Measurements from ENCODE around the gene DPP6.
A peak's percentile ranks its signal among the peaks of the same experiment; 100 is the strongest.

The DPP6 gene

GRCh38 chr7:154869436-154869835 lies 817.2 kb downstream of the DPP6 start:
- no peak for DNase-seq

- no peak for DNase-seq
These were observed 819.3 kb downstream of the DPP6 start for GRCh38 chr7:154871507-154871906.

- no peak for DNase-seq
These were observed 819.9 kb downstream of the DPP6 start for GRCh38 chr7:154871928-154872750.

DNA sequence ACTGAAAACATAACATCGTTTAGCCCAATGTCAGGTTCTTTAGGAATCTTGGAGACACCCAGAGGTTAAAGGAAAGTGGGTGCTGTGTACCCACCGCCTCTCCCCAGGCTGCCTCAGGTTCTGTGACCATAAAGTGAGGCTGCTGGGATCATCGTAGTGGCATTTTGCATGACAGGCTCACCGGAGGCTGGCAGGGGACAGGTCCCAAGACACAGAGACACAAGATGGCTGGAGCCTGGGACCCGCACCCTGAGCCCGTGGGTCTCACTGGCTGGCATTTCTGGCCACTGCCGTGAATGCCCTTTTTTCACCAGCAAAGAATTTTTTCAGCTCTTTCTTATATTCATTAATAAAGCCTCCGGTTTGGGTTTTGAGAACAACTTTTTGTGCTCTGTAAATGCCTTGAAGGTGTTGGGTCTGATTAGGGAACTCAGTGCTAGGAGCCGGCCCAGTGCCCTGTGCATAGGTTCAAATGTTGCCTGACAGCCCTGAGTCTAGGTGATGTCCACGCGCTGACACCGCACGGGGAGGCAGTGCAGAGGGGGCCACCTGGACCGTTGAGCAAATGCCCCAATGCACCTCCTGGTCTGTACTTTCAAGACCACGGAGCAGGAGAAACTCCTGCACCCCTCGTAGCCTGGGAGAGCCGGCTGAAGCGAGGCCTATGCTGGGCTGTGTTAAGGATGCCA lies 820.8 kb downstream of the DPP6 start:
- DNase-seq, result no peak

DNA sequence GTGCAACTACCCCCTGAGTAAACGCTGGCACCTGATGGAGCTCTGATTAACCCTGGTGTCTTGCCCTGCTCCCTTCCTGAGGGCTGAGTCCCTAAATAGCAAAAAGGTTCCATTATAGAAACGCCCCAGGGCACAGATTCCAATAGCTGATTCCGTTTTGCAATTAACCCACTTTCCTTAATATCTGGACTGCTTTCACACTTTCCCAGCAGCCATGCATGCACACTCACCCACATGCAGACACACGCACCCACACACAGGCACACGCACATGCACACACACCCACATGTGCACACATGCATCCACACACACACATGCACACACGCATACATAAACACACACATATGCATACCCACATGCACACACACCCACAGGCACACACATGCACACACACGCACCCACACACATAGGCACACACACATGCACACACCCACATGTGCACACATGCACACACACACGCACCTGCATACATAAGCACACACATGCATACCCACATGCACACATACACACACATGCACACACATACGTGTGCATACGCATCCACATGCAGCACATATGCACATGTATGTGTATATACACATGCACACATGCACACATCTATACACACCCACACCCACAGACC lies 821.4 kb downstream of the DPP6 start:
- DNase-seq, result no peak

DNA sequence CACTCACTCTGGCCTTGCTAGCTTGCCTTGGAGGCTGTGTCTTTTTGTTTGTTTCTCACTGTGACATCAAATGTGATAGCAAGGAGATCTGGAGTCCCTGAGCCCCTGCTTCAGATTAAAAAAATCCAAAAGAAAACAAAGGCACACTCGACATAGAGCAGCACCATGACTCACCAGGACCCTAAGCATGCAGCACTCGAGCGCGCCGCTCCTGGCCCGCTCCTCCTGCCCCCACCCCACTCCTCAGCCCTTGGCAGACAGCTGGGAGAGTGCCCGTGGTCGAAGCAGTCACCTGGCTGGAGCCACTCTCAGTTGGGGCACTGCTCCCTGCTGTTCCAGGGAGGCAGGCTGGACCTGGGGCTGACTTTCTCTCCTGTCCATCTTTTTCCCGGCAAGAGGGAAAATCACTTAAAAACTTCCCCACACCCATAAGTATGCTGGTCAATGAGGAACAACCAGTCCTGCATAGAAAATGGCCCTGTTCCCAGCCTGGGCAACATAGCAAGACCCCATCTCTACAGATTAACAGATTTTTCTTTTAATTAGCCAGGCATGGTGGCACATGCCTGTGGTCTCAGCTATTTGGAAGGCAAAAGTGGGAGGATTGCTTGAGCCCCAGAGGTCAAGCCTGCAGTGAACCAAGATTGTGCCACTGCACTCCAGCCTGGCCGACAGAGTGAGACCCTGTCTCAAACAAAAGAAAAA lies 822.4 kb downstream of the DPP6 start:
- DNase-seq, result no peak

- no peak for DNase-seq
These were observed 823.1 kb downstream of the DPP6 start for GRCh38 chr7:154875297-154875696.

DNA sequence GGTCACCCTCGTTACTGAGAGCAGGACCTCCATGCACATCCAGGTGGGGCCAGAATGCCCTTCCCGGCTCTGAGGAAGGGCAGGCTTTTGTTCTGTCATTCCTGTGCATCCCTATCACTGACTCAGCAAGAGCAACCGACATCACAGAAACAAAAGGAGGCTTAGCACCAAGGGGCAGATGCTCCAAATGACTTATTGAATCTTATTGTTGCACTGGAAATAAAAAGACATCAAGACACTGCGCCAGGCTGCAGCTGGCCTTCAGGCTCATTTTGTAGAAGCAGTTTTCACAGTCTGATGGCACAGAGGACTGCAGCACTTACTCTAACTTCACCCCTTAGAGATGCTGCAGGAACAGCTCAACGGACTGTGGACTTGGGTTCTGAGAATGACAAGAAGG lies 824.3 kb downstream of the DPP6 start:
- DNase-seq, result no peak

DNA sequence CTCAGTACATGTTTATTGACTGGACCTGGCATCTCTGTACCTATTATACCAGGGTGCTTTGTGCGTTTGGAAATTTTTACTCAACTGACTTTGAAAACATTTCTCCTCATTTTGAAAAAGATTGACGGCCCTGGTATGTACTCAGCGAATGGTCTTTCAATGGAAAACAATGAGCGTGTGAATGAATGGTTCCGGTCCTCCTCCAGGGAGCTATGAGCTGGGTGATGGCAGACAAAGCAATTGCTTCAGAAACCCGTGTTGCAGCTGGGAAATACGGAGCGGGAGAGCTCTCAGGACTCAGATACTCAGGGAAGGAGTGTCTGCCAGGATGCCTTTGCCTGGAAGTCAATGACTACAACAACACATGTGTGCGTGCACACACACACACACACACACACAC lies 824.8 kb downstream of the DPP6 start:
- DNase-seq, result no peak

GRCh38 chr7:154879629-154880028 lies 827.4 kb downstream of the DPP6 start:
- peak; percentile 29 for DNase-seq

GRCh38 chr7:154880513-154880912 lies 828.3 kb downstream of the DPP6 start:
- no peak for DNase-seq

- no peak for DNase-seq
These were observed 828.8 kb downstream of the DPP6 start for GRCh38 chr7:154881026-154881425.

GRCh38 chr7:154881526-154881925 lies 829.3 kb downstream of the DPP6 start:
- DNase-seq, result no peak

DNA sequence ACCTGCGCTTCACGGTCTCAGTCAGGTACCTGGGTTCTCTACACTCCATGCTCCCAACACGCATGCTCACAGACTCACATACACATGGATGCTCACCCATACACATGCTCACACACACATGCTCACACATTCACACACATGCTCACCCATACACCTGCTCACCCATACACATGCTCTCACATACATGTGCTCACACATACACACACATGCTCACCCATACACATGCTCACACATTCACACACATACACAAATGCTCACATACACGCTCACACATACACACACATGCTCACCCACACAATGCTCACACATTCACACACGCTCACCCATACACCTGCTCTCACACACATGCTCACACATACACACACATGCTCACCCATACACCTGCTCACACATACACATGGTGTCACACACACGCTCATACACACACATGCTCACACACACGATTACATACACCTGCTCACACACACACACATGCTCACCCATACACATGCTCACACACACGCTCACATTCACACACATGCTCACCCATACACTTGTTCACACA lies 830.8 kb downstream of the DPP6 start:
- DNase-seq, result no peak

DNA sequence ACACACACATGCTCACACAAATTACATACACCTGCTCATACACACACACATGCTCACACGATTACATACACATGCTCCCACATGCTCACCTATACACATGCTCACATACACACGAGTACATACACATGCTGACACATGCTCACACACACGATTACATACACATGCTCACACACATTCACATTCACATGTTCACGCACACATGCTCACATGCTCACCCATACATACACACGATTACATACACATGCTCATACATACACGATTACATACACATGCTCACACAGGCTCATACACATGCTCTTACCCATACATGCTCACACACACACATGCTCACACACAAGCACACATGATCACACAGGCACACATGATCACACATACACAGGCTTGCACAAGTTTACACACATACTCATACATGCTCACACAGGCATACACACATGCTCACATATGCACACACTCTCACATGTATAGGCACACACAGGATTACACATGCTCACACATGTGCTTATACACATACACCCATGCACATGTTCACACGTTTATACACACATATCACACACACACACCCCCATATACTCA lies 832.2 kb downstream of the DPP6 start:
- DNase-seq, result no peak

- no peak for DNase-seq
These were observed 834.4 kb downstream of the DPP6 start for GRCh38 chr7:154886591-154886990.

GRCh38 chr7:154888690-154889089 lies 836.5 kb downstream of the DPP6 start:
- DNase-seq, result no peak

- no peak for DNase-seq
These were observed 840.3 kb downstream of the DPP6 start for GRCh38 chr7:154892459-154892858.

GRCh38 chr7:154896076-154896475 lies 843.9 kb downstream of the DPP6 start:
- no peak for DNase-seq

DNA sequence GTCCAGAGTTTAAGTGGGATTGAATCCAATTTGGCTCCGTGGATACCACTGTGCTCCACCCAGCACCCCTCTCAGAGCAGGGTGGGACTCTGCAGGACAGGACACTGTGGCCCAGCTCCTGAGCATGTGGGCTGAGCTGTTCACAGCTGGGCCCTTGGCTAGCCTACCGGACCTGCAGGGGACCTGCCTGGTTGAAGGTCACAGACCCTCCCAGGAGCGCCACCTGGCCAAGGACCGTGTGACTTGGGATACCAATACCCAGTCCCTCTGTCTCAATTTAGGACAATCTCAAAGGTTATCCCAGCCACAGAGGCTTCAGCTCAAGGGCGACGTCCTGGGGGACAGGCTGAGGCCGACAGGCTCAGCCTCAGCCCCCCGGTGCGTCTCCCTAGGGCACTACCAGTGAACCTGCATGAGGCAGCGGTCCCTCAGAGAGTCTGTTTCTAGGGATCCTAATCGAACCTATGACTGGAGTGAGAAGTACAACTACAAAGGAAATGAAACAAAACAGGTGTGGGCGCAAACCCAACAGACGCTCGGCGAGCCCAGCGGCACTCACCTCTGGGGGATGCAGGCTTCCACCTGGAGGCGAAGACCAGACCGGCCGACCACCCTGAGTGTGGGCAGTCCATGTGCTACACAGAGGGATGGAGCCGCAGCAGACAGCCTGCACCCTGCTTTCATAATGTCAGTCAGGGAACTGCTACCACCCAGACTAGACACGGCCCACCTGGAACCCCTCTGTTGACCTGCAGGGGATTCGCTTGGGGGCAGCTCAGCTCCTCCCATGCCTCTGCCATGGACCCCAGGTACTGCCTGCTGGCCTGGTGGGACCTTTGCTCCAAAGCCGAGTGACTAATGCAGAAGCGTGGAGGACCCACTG lies 847.0 kb downstream of the DPP6 start:
- no peak for DNase-seq

DNA sequence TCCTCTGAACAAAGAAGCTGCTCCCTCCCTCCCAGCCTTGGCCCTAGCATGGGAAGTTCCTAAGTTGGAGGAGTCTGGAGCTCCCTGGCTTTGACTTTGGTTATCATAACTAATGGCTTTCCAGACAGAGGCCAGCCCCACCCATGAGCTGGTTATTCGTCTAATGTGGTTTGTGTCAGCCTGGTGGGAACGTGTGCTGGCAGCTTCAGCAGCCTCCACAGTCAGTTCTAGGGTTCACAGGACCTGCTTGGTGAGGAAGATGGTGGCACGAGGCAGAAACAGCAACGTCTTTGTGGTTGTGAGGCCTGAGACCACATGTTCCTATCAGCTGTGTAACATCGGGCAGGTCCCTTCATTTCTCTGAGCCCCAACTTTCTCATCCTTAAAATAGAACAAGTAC lies 847.7 kb downstream of the DPP6 start:
- no peak for DNase-seq

DNA sequence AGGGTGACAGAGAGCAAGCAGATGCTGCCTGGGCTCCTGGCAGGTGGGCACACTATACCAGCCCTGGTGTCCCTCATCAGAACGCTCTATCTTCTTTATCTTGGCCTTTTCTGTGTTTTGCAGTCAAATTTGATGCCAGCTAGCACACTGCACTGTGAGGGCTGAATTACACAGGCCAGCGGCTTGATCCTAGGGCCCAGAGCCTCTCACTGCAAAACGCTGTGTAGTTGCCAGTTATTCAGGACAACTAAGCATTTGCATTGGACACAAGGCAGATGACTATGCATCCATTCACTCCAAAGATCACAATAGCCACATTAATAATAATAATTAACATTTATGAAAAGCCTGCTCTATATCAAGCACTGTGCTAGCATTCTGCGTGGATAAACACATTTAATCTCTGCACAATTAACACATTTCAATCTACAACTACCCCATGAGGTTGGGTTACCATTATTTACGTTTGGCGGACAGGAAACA lies 850.4 kb downstream of the DPP6 start:
- no peak for DNase-seq
